ENCODE measurements around the gene ANKIB1. TPM values are rescaled to one million over a fixed set of nuclear protein-coding genes. Genes with fewer than 3 reads are reported as not detected.

Gene ANKIB1
- total RNA-seq, 4 donors from 2014 or later, result 11.5 to 24.2 (median 12.5) TPM

DNA sequence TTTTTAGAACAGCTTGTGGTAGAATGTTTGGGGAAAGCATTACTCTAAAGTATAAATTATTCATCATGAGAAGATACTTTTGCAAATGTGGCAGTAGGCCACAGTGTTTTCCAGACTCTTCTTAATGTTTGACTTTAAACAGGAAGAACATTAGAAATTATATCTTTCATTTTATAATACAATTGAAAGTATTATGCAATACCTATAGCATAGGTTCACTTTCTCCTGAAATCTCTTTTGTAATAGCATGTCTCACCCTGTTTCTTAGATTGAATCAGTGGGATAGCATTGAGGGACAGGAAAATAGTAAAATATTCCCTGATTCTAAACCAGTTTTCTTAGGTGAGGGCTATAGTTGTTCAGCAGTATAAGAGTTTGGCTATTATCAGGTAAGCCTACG is 23.1 kb downstream of the ANKIB1 start:
- no peak for ATAC-seq
- no peak overlapping the region for H3K27ac ChIP-seq
- no peaks in the 10 kb centered on the region for H3K27me3 ChIP-seq
- H3K4me1 ChIP-seq, result no peaks in the 10 kb centered on the region
- H3K36me3 ChIP-seq, result no peaks in the 10 kb centered on the region
- intact Hi-C loops (cut with DNase I; ENCODE audit: low total_unique reads), result no loop called here
- DNase-seq, result no peak
- H3K4me3 ChIP-seq, result no peak overlapping the region
- no peaks in the 10 kb centered on the region for H3K9me3 ChIP-seq
- in situ Hi-C loops (cut with MboI; ENCODE audit: low sequenced_read_pairs in 4 of 4), result no loop called here
- no peak for TF ChIP-seq POLR2A (IDR thresholded peaks at IDR 0.05)
- TF ChIP-seq, protein P1, sequence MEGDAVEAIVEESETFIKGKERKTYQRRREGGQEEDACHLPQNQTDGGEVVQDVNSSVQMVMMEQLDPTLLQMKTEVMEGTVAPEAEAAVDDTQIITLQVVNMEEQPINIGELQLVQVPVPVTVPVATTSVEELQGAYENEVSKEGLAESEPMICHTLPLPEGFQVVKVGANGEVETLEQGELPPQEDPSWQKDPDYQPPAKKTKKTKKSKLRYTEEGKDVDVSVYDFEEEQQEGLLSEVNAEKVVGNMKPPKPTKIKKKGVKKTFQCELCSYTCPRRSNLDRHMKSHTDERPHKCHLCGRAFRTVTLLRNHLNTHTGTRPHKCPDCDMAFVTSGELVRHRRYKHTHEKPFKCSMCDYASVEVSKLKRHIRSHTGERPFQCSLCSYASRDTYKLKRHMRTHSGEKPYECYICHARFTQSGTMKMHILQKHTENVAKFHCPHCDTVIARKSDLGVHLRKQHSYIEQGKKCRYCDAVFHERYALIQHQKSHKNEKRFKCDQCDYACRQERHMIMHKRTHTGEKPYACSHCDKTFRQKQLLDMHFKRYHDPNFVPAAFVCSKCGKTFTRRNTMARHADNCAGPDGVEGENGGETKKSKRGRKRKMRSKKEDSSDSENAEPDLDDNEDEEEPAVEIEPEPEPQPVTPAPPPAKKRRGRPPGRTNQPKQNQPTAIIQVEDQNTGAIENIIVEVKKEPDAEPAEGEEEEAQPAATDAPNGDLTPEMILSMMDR (IDR thresholded peaks at IDR 0.05 in 4 of 5, conservative IDR thresholded peaks at IDR 0.05 in 1 of 5), result no peak

DNA sequence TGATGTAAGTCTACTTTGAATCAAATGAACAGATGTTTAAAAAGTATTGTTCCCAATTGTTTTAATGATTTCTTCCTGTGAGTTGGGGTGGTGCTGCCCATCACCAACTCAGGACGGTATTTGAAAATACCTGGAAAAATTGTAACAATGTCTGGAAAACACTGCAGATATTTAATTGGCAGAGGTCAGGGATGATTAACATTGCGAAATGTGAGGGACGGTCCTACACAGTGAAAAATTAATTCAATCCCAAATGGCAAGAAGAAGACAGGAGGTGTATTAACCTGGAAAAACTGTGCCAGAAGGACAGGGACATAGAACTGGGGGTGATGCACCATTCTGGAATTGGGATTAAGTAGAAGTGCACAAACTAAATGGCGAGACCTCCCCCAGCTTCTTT is 29.6 kb downstream of the ANKIB1 start:
- no peaks in the 10 kb centered on the region for H3K9me3 ChIP-seq
- peaks cover 0 to 10% of the 10 kb centered on the region in 2 donors for H3K4me1 ChIP-seq
- ATAC-seq, result no peak
- H3K36me3 ChIP-seq, result no peaks in the 10 kb centered on the region
- H3K27me3 ChIP-seq, result no peaks in the 10 kb centered on the region
- in situ Hi-C loops (cut with MboI; ENCODE audit: low sequenced_read_pairs in 4 of 4) (no loop called here), intact Hi-C loops (cut with DNase I; ENCODE audit: low total_unique reads) (no loop called here)
- no peak overlapping the region for H3K27ac ChIP-seq
- no peak for DNase-seq
- TF ChIP-seq, protein P1 (IDR thresholded peaks at IDR 0.05 in 4 of 5, conservative IDR thresholded peaks at IDR 0.05 in 1 of 5), result no peak
- no peak for TF ChIP-seq POLR2A (IDR thresholded peaks at IDR 0.05)
- H3K4me3 ChIP-seq, result no peak overlapping the region

DNA sequence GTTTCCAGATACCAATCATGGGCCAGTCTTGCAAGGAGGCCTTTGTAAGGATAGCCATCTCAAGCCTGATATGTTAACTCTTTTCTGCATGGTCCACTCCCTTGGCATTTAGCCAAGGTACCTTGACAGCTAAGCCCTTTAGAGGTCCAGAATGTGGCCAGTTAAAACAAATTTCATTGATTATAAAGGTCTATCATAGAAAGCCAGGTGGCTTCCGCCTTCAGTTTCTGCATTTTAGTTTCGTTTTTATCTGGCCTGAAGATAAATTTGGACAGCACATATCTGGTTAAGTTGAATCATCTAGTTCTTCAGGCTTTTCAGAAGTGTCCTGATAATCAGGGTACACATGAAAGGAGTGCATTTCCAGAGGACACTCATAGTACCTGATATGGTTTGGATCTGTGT is 30.7 kb downstream of the ANKIB1 start:
- H3K4me1 ChIP-seq, result peaks cover 0 to 10% of the 10 kb centered on the region in 2 donors
- DNase-seq (no peak), ATAC-seq (no peak)
- in situ Hi-C loops (cut with MboI; ENCODE audit: low sequenced_read_pairs in 4 of 4), result no loop called here
- no peak overlapping the region for H3K27ac ChIP-seq
- H3K9me3 ChIP-seq, result no peaks in the 10 kb centered on the region
- intact Hi-C loops (cut with DNase I; ENCODE audit: low total_unique reads), result no loop called here
- H3K36me3 ChIP-seq, result no peaks in the 10 kb centered on the region
- no peaks in the 10 kb centered on the region for H3K27me3 ChIP-seq
- no peak overlapping the region for H3K4me3 ChIP-seq
- TF ChIP-seq POLR2A (IDR thresholded peaks at IDR 0.05), result no peak

DNA sequence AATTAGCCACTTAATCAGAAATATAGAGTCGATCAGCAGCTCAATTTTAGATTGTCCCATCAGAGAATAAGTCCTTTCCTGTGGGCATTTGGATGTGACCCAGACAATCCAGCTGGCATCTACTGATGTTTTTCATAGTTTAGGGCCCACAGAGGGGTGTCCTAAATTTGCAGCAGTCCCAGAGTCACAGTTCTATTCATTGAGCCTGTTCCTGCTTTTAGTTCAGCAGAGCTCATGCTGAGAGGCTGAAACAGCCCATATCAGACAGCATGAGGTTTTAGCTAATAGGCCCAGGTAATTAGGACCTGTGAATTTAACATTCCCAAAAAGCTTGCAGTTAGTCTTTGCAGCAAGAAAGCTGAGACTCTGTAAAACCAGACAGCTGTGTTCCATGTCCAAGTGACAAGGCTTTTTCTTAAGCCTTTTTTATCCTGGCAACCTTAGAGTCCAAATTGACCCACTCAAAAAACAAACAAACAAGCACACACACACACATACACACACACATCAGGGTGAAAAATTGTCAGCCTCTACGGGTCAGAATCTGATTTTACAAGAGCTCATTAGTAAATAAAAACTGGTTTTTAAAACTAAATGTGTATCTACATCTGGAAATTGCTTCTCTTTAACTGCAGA is 33.7 kb downstream of the ANKIB1 start:
- in situ Hi-C loops (cut with MboI; ENCODE audit: low sequenced_read_pairs in 4 of 4), result no loop called here
- TF ChIP-seq POLR2A (IDR thresholded peaks at IDR 0.05), result no peak
- TF ChIP-seq, protein P1 (IDR thresholded peaks at IDR 0.05 in 4 of 5, conservative IDR thresholded peaks at IDR 0.05 in 1 of 5), result no peak

DNA sequence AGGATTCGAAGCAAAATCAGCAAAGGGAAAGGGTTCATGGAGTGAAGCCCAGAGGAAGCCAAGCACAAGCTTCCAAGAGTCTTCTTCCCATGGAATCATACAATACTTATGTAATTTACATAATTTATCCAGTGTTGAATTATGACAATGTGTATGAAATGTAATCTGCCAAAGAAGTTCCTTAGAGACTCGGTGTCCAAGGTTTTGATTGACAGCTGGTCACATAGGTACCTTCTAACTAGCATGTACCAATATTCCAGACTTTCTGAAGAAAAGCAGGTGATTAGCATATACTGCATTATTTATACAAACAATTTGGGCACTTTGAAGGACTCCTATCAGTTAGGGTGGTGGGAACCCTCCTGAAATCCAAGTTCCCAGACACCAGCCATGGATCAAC is 35.3 kb downstream of the ANKIB1 start:
- no peaks in the 10 kb centered on the region for H3K27me3 ChIP-seq
- DNase-seq, result no peak
- no peak overlapping the region for H3K27ac ChIP-seq
- no peak for ATAC-seq
- H3K4me1 ChIP-seq, result peaks cover 13 to 16% of the 10 kb centered on the region in 2 donors
- no peaks in the 10 kb centered on the region for H3K9me3 ChIP-seq
- H3K4me3 ChIP-seq, result no peak overlapping the region
- in situ Hi-C loops (cut with MboI; ENCODE audit: low sequenced_read_pairs in 4 of 4) (no loop called here), intact Hi-C loops (cut with DNase I; ENCODE audit: low total_unique reads) (no loop called here)
- no peak for TF ChIP-seq POLR2A (IDR thresholded peaks at IDR 0.05)
- TF ChIP-seq, protein P1 (IDR thresholded peaks at IDR 0.05 in 4 of 5, conservative IDR thresholded peaks at IDR 0.05 in 1 of 5), result no peak
- no peaks in the 10 kb centered on the region for H3K36me3 ChIP-seq

More for the DNA sequence above, 33.7 kb downstream of the ANKIB1 start:
- intact Hi-C loops (cut with DNase I; ENCODE audit: low total_unique reads), result no loop called here
- ATAC-seq (no peak), DNase-seq (no peak)
- H3K36me3 ChIP-seq, result no peaks in the 10 kb centered on the region
- no peaks in the 10 kb centered on the region for H3K9me3 ChIP-seq
- peaks cover 13 to 16% of the 10 kb centered on the region in 2 donors for H3K4me1 ChIP-seq
- no peaks in the 10 kb centered on the region for H3K27me3 ChIP-seq
- no peak overlapping the region for H3K27ac ChIP-seq
- no peak overlapping the region for H3K4me3 ChIP-seq
